ENCODE results near the gene SCYGR5. TPM values are rescaled to one million over a fixed set of nuclear protein-coding genes. Genes with fewer than 3 reads are reported as not detected.

SCYGR5 gene
- total RNA-seq, 4 donors from 2014 or later = not detected

GRCh38 chr2:227677928-227678327 lies 11.3 kb downstream of the SCYGR5 start:
- no peak for TF ChIP-seq CTCF (IDR thresholded peaks at IDR 0.05; ENCODE audit: low read depth)

- TF ChIP-seq CTCF (IDR thresholded peaks at IDR 0.05; ENCODE audit: low read depth) = no peak
Measured at GRCh38 chr2:227684258-227684657, 17.7 kb downstream of the SCYGR5 start.

- no peak for TF ChIP-seq CTCF (IDR thresholded peaks at IDR 0.05; ENCODE audit: low read depth)
Measured at GRCh38 chr2:227687189-227687588, 20.6 kb downstream of the SCYGR5 start.

- TF ChIP-seq CTCF (IDR thresholded peaks at IDR 0.05; ENCODE audit: low read depth) = no peak
Measured at GRCh38 chr2:227696990-227697679, 30.5 kb downstream of the SCYGR5 start.

- TF ChIP-seq CTCF (IDR thresholded peaks at IDR 0.05; ENCODE audit: low read depth) = no peak
Measured at GRCh38 chr2:227701556-227701955, 35.0 kb downstream of the SCYGR5 start.

GRCh38 chr2:227703280-227703732 lies 36.7 kb downstream of the SCYGR5 start:
- no peak for TF ChIP-seq CTCF (IDR thresholded peaks at IDR 0.05; ENCODE audit: low read depth)

- TF ChIP-seq CTCF (IDR thresholded peaks at IDR 0.05; ENCODE audit: low read depth) = no peak
Measured at GRCh38 chr2:227703961-227704360, 37.4 kb downstream of the SCYGR5 start.
